ENCODE measurements around the gene IL22RA2.

- TF ChIP-seq CTCF (optimal IDR thresholded peaks at IDR 0.05 in 1 of 3, IDR thresholded peaks at IDR 0.05 in 1 of 3, conservative IDR thresholded peaks at IDR 0.05 in 1 of 3; ENCODE audit: extremely low read depth in 1 of 3, insufficient read depth in 2 of 3, low read length in 3 of 3) = no peak
- no peak for TF ChIP-seq EZH2 (IDR thresholded peaks at IDR 0.05; ENCODE audit: low read length)
Measured at GRCh38 chr6:137210903-137211302, 37.5 kb upstream of the IL22RA2 start.
